HK-2 (cell line): ENCODE results near the gene GOLGA6L7.
"Not testable (repeated sequence)": the region's sequence is repeated elsewhere in the genome, so short reads cannot be mapped to it uniquely, and the experiment has no call there.

Experiments used
- DNase-seq: peaks from one replicate; pipeline ENCODE4 v3.0.0-alpha.2; 2018; ENCODE audit not compliant: unreplicated experiment

GOLGA6L7 gene

GRCh38 chr15:28885128-28885629 is 36.7 kb upstream of the GOLGA6L7 start:
- DNase-seq = no peak

- DNase-seq = no peak
Observed at GRCh38 chr15:28884151-28884940, 35.9 kb upstream of the GOLGA6L7 start.

GRCh38 chr15:28881600-28881999 is 33.2 kb upstream of the GOLGA6L7 start:
- no peak for DNase-seq

GRCh38 chr15:28881170-28881569 is 32.7 kb upstream of the GOLGA6L7 start:
- DNase-seq = no peak

GRCh38 chr15:28880680-28881079 is 32.2 kb upstream of the GOLGA6L7 start:
- DNase-seq = no peak

- DNase-seq = no peak
Observed at GRCh38 chr15:28879551-28879950, 31.1 kb upstream of the GOLGA6L7 start.

GRCh38 chr15:28878209-28878608 is 29.8 kb upstream of the GOLGA6L7 start:
- DNase-seq = no peak

GRCh38 chr15:28876845-28877185 is 28.4 kb upstream of the GOLGA6L7 start:
- no peak for DNase-seq

GRCh38 chr15:28876131-28876844 is 27.8 kb upstream of the GOLGA6L7 start:
- DNase-seq = no peak

- DNase-seq = no peak
Observed at GRCh38 chr15:28875461-28876000, 27.1 kb upstream of the GOLGA6L7 start.

GRCh38 chr15:28873585-28874190 is 25.2 kb upstream of the GOLGA6L7 start:
- DNase-seq = no peak

GRCh38 chr15:28873006-28873405 is 24.6 kb upstream of the GOLGA6L7 start:
- DNase-seq = no peak

- no peak for DNase-seq
Observed at GRCh38 chr15:28871168-28871567, 22.7 kb upstream of the GOLGA6L7 start.

- DNase-seq = no peak
Observed at GRCh38 chr15:28868744-28869345, 20.4 kb upstream of the GOLGA6L7 start.

GRCh38 chr15:28861589-28862293 is 13.3 kb upstream of the GOLGA6L7 start:
- not testable (repeated sequence) for DNase-seq

GRCh38 chr15:28861031-28861534 is 12.6 kb upstream of the GOLGA6L7 start:
- DNase-seq = no peak

- DNase-seq = not testable (repeated sequence)
Observed at GRCh38 chr15:28854578-28854977, 6.1 kb upstream of the GOLGA6L7 start.

- DNase-seq = not testable (repeated sequence)
Observed at GRCh38 chr15:28853654-28854053, 5.2 kb upstream of the GOLGA6L7 start.

GRCh38 chr15:28849766-28850165 is 1.3 kb upstream of the GOLGA6L7 start:
- not testable (repeated sequence) for DNase-seq

GRCh38 chr15:28849271-28849670 is 827 bp upstream of the GOLGA6L7 start:
- not testable (repeated sequence) for DNase-seq

GRCh38 chr15:28847959-28848358 is 485 bp downstream of the GOLGA6L7 start:
- DNase-seq = not testable (repeated sequence)
